HepG2 (cell line): Measurements from ENCODE around the gene EIF3A. TPM values are rescaled to one million over a fixed set of nuclear protein-coding genes. Genes with fewer than 3 reads are reported as not detected.

ENCODE experiments used
- DMAP1 ChIP-seq: IDR thresholded peaks from 2 replicates; pipeline ENCODE4 v1.6.1; 2016
- IKZF1 ChIP-seq: fragments of 450-650 bp; IDR thresholded peaks from 2 replicates; pipeline ENCODE4 v1.7.1; 2016
- NFIC ChIP-seq: IDR thresholded peaks from 2 replicates; pipeline ENCODE4 v1.6.1; 2012; ENCODE audit warnings: mild to moderate bottlenecking, low read length, inconsistent platforms
- SIX1 ChIP-seq: sonication (generic); formaldehyde crosslinking; IDR thresholded peaks from 2 replicates; pipeline ENCODE4 v1.4.0; 2020; ENCODE audit warnings: missing genetic modification reagents, borderline replicate concordance
- ZBTB43 ChIP-seq: sonication (generic); formaldehyde crosslinking; conservative IDR thresholded peaks from 2 replicates; pipeline ENCODE4 v1.4.0; 2020; ENCODE audit warnings: missing genetic modification reagents
- ZNF124 ChIP-seq: sonication (generic); formaldehyde crosslinking; IDR thresholded peaks from 2 replicates; pipeline ENCODE4 v1.4.0; 2020; ENCODE audit warnings: missing genetic modification reagents
- ZNF230 ChIP-seq: sonication (generic); formaldehyde crosslinking; IDR thresholded peaks from 2 replicates; pipeline ENCODE4 v1.4.0; 2020; ENCODE audit warnings: mild to moderate bottlenecking, missing genetic modification reagents
- ZNF354B ChIP-seq: sonication (generic); formaldehyde crosslinking; IDR thresholded peaks from 2 replicates; pipeline ENCODE4 v1.8.0; 2022; ENCODE audit warnings: mild to moderate bottlenecking, missing genetic modification reagents
- ZNF407 ChIP-seq: sonication (generic); formaldehyde crosslinking; IDR thresholded peaks from one replicate; pipeline ENCODE4 v1.5.1; 2020; ENCODE audit warnings: mild to moderate bottlenecking, missing genetic modification reagents; ENCODE audit errors: not compliant biosample characterization
- ZNF431 ChIP-seq: sonication (generic); formaldehyde crosslinking; IDR thresholded peaks from 2 replicates; pipeline ENCODE4 v1.9.0; 2022; ENCODE audit warnings: missing genetic modification reagents, low read depth, mild to moderate bottlenecking, borderline replicate concordance
- ZNF713 ChIP-seq: sonication (generic); formaldehyde crosslinking; IDR thresholded peaks from 2 replicates; pipeline ENCODE4 v1.4.0; 2020; ENCODE audit warnings: mild to moderate bottlenecking, missing genetic modification reagents
- polyA plus RNA-seq, 8 experiments: library from polyadenylated mRNA; depleted of rRNA in 3 of 8; stranded (reverse) in 7 of 8; unstranded in 1 of 8; fragments of >200 nt; fragmentation: Illumina TruSeq in 4 of 8; extraction: Trizol in 4 of 8; gene quantifications; 2 replicates each; pipeline versions ENCODE4 v1.2.1 to v1.2.3, GENCODE V29; 2011 to 2016; ENCODE audit warnings: low read depth in 4 of 8, missing spikeins in 1 of 8, mixed read lengths in 1 of 8; ENCODE audit not compliant: insufficient read depth in 1 of 8
- total RNA-seq, 5 experiments: library from RNA; depleted of rRNA; stranded (reverse); fragments of >200 nt; fragmentation: Illumina TruSeq; extraction: Trizol; gene quantifications; 2 replicates each; pipeline ENCODE4 v1.2.3, GENCODE V29; 2016; ENCODE audit warnings: low read depth in 1 of 5
- TF ChIP-seq, protein P1 (sequence below): sonication (generic); formaldehyde crosslinking; IDR thresholded peaks from 2 replicates; pipeline ENCODE4 v1.4.0; 2020; ENCODE audit warnings: mild to moderate bottlenecking, missing genetic modification reagents
- TF ChIP-seq, protein P2 (sequence below): sonication (generic); formaldehyde crosslinking; IDR thresholded peaks from 2 replicates; pipeline ENCODE4 v1.8.0; 2022; ENCODE audit warnings: mild to moderate bottlenecking, missing genetic modification reagents

EIF3A gene
- total and polyA plus RNA-seq, 2 of the 13 experiments (the other 11 are each of a cell fraction or from before 2014, with no cell fraction given) = 25.6 to 117 TPM

DNA sequence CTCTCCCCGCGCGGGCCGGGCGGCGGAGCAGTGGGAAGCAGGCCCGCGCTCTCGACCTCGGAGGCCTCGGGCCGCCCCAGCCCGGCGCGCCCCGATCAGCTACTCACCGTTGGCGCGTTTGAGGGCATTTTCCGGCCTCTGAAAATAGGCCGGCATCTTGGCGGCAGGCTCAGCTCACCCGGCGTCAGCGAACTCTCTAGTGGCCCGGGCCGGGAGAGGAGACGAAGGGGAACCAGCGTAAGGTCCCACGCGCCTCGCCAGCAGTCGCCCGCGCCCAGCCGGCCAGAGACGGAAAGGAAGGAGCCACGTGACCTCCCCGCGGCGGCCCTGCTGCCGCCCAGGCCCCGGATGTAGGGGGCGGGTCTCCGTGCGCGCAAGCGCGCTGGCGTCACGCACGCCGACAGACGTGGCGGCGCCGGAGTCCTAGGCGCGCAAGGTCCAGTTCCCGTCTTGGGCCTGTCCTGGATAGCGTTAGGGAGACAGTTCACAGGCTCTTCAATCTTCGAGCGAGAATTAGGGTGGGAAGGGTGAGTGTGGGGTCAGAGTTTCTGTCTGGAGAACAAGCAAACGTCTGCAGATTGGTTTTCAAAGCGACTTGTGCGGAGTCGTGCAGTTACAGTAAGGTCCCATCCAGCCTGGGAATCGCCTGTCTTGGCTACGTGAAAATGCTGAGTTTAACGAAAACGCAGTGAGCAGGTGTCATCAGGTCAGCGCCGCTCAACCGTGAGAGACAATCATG lies at the start of gene EIF3A (continued):
- TF ChIP-seq ZNF124 (CRISPR knock-in tag) (peak; percentile 79; the same call in 1 of the 2 replicates), SIX1 (CRISPR knock-in tag) (no peak), ZNF230 (CRISPR knock-in tag) (0 out of 2 replicates have a peak, but pooled peaks have one; percentile 74), DMAP1 (CRISPR knock-in tag) (peak; percentile 96), ZNF354B (CRISPR knock-in tag) (0 out of 2 replicates have a peak, but pooled peaks have one; percentile 8), ZNF407 (peak; percentile 76), IKZF1 (no peak), ZNF431 (CRISPR knock-in tag) (peak; percentile 85), ZBTB43 (CRISPR knock-in tag) (peak; percentile 79; the same call in 1 of the 2 replicates), NFIC (peak; percentile 53; the same call in 1 of the 2 replicates), ZNF713 (CRISPR knock-in tag) (no peak)
- TF ChIP-seq, protein P1, sequence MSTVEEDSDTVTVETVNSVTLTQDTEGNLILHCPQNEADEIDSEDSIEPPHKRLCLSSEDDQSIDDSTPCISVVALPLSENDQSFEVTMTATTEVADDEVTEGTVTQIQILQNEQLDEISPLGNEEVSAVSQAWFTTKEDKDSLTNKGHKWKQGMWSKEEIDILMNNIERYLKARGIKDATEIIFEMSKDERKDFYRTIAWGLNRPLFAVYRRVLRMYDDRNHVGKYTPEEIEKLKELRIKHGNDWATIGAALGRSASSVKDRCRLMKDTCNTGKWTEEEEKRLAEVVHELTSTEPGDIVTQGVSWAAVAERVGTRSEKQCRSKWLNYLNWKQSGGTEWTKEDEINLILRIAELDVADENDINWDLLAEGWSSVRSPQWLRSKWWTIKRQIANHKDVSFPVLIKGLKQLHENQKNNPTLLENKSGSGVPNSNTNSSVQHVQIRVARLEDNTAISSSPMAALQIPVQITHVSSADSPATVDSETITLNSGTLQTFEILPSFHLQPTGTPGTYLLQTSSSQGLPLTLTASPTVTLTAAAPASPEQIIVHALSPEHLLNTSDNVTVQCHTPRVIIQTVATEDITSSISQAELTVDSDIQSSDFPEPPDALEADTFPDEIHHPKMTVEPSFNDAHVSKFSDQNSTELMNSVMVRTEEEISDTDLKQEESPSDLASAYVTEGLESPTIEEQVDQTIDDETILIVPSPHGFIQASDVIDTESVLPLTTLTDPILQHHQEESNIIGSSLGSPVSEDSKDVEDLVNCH = peak; percentile 97; the same call in 1 of the 2 replicates
- TF ChIP-seq, protein P2, sequence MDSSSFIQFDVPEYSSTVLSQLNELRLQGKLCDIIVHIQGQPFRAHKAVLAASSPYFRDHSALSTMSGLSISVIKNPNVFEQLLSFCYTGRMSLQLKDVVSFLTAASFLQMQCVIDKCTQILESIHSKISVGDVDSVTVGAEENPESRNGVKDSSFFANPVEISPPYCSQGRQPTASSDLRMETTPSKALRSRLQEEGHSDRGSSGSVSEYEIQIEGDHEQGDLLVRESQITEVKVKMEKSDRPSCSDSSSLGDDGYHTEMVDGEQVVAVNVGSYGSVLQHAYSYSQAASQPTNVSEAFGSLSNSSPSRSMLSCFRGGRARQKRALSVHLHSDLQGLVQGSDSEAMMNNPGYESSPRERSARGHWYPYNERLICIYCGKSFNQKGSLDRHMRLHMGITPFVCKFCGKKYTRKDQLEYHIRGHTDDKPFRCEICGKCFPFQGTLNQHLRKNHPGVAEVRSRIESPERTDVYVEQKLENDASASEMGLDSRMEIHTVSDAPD = no peak
